ENCODE measurements around the gene TCF4.

The TCF4 gene

GRCh38 chr18:55530166-55530565 is 57.8 kb downstream of the TCF4 start:
- H3K4me1 ChIP-seq (ENCODE audit: control insufficient read depth, insufficient read depth, low read length) = no peaks in the 10 kb centered on the region
- no peak overlapping the region for H3K4me3 ChIP-seq (ENCODE audit: low read length)
- no peak overlapping the region for H3K9ac ChIP-seq (ENCODE audit: low read length)
- no peaks in the 10 kb centered on the region for H3K27me3 ChIP-seq (ENCODE audit: control insufficient read depth, insufficient read depth, low read length)
- H3K36me3 ChIP-seq (ENCODE audit: control insufficient read depth, insufficient read depth, low read length) = no peaks in the 10 kb centered on the region
- H3K9me3 ChIP-seq (ENCODE audit: control insufficient read depth, low read length) = no peaks in the 10 kb centered on the region

GRCh38 chr18:55529581-55529980 is 58.4 kb downstream of the TCF4 start:
- Histone ChIP-seq H3K36me3 (ENCODE audit: control insufficient read depth, insufficient read depth, low read length) (no peaks in the 10 kb centered on the region), H3K27me3 (ENCODE audit: control insufficient read depth, insufficient read depth, low read length) (no peaks in the 10 kb centered on the region), H3K9ac (ENCODE audit: low read length) (no peak overlapping the region), H3K4me1 (ENCODE audit: control insufficient read depth, insufficient read depth, low read length) (no peaks in the 10 kb centered on the region), H3K4me3 (ENCODE audit: low read length) (no peak overlapping the region), H3K9me3 (ENCODE audit: control insufficient read depth, low read length) (no peaks in the 10 kb centered on the region)

GRCh38 chr18:55525845-55526244 is 62.1 kb downstream of the TCF4 start:
- H3K36me3 ChIP-seq (ENCODE audit: control insufficient read depth, insufficient read depth, low read length) = no peaks in the 10 kb centered on the region
- no peaks in the 10 kb centered on the region for H3K9me3 ChIP-seq (ENCODE audit: control insufficient read depth, low read length)
- no peaks in the 10 kb centered on the region for H3K4me1 ChIP-seq (ENCODE audit: control insufficient read depth, insufficient read depth, low read length)
- no peak overlapping the region for H3K9ac ChIP-seq (ENCODE audit: low read length)
- H3K4me3 ChIP-seq (ENCODE audit: low read length) = no peak overlapping the region
- H3K27me3 ChIP-seq (ENCODE audit: control insufficient read depth, insufficient read depth, low read length) = no peaks in the 10 kb centered on the region

GRCh38 chr18:55524353-55525073 is 63.5 kb downstream of the TCF4 start:
- Histone ChIP-seq H3K9ac (ENCODE audit: low read length) (no peak overlapping the region), H3K27me3 (ENCODE audit: control insufficient read depth, insufficient read depth, low read length) (no peaks in the 10 kb centered on the region), H3K36me3 (ENCODE audit: control insufficient read depth, insufficient read depth, low read length) (no peaks in the 10 kb centered on the region), H3K9me3 (ENCODE audit: control insufficient read depth, low read length) (no peaks in the 10 kb centered on the region), H3K4me3 (ENCODE audit: low read length) (no peak overlapping the region), H3K4me1 (ENCODE audit: control insufficient read depth, insufficient read depth, low read length) (no peaks in the 10 kb centered on the region)

GRCh38 chr18:55523001-55523400 is 65.0 kb downstream of the TCF4 start:
- no peak overlapping the region for H3K9ac ChIP-seq (ENCODE audit: low read length)
- H3K36me3 ChIP-seq (ENCODE audit: control insufficient read depth, insufficient read depth, low read length) = no peaks in the 10 kb centered on the region
- no peaks in the 10 kb centered on the region for H3K27me3 ChIP-seq (ENCODE audit: control insufficient read depth, insufficient read depth, low read length)
- H3K4me3 ChIP-seq (ENCODE audit: low read length) = no peak overlapping the region
- H3K9me3 ChIP-seq (ENCODE audit: control insufficient read depth, low read length) = no peaks in the 10 kb centered on the region
- H3K4me1 ChIP-seq (ENCODE audit: control insufficient read depth, insufficient read depth, low read length) = no peaks in the 10 kb centered on the region

- no peaks in the 10 kb centered on the region for H3K9me3 ChIP-seq (ENCODE audit: control insufficient read depth, low read length)
- H3K4me1 ChIP-seq (ENCODE audit: control insufficient read depth, insufficient read depth, low read length) = no peaks in the 10 kb centered on the region
- H3K9ac ChIP-seq (ENCODE audit: low read length) = no peak overlapping the region
These were observed 66.0 kb downstream of the TCF4 start for GRCh38 chr18:55522011-55522410.

GRCh38 chr18:55517055-55517454 is 70.9 kb downstream of the TCF4 start:
- no peaks in the 10 kb centered on the region for H3K9me3 ChIP-seq (ENCODE audit: control insufficient read depth, low read length)
- no peaks in the 10 kb centered on the region for H3K4me1 ChIP-seq (ENCODE audit: control insufficient read depth, insufficient read depth, low read length)
- H3K27me3 ChIP-seq (ENCODE audit: control insufficient read depth, insufficient read depth, low read length) = no peaks in the 10 kb centered on the region
- H3K4me3 ChIP-seq (ENCODE audit: low read length) = no peak overlapping the region
- H3K9ac ChIP-seq (ENCODE audit: low read length) = no peak overlapping the region
- no peaks in the 10 kb centered on the region for H3K36me3 ChIP-seq (ENCODE audit: control insufficient read depth, insufficient read depth, low read length)

More at GRCh38 chr18:55522011-55522410, 66.0 kb downstream of the TCF4 start:
- Histone ChIP-seq H3K27me3 (ENCODE audit: control insufficient read depth, insufficient read depth, low read length) (no peaks in the 10 kb centered on the region), H3K36me3 (ENCODE audit: control insufficient read depth, insufficient read depth, low read length) (no peaks in the 10 kb centered on the region), H3K4me3 (ENCODE audit: low read length) (no peak overlapping the region)

GRCh38 chr18:55515941-55516710 is 71.9 kb downstream of the TCF4 start:
- no peak overlapping the region for H3K9ac ChIP-seq (ENCODE audit: low read length)

GRCh38 chr18:55515214-55515613 is 72.8 kb downstream of the TCF4 start:
- H3K27me3 ChIP-seq (ENCODE audit: control insufficient read depth, insufficient read depth, low read length) = no peaks in the 10 kb centered on the region
- no peaks in the 10 kb centered on the region for H3K36me3 ChIP-seq (ENCODE audit: control insufficient read depth, insufficient read depth, low read length)
- H3K4me3 ChIP-seq (ENCODE audit: low read length) = no peak overlapping the region
- no peak overlapping the region for H3K9ac ChIP-seq (ENCODE audit: low read length)
- H3K9me3 ChIP-seq (ENCODE audit: control insufficient read depth, low read length) = no peaks in the 10 kb centered on the region
- no peaks in the 10 kb centered on the region for H3K4me1 ChIP-seq (ENCODE audit: control insufficient read depth, insufficient read depth, low read length)

More at GRCh38 chr18:55515941-55516710, 71.9 kb downstream of the TCF4 start:
- no peaks in the 10 kb centered on the region for H3K4me1 ChIP-seq (ENCODE audit: control insufficient read depth, insufficient read depth, low read length)
- no peaks in the 10 kb centered on the region for H3K27me3 ChIP-seq (ENCODE audit: control insufficient read depth, insufficient read depth, low read length)
- H3K9me3 ChIP-seq (ENCODE audit: control insufficient read depth, low read length) = no peaks in the 10 kb centered on the region
- H3K36me3 ChIP-seq (ENCODE audit: control insufficient read depth, insufficient read depth, low read length) = no peaks in the 10 kb centered on the region
- no peak overlapping the region for H3K4me3 ChIP-seq (ENCODE audit: low read length)

- Histone ChIP-seq H3K4me1 (ENCODE audit: control insufficient read depth, insufficient read depth, low read length) (no peaks in the 10 kb centered on the region), H3K9ac (ENCODE audit: low read length) (no peak overlapping the region), H3K27me3 (ENCODE audit: control insufficient read depth, insufficient read depth, low read length) (no peaks in the 10 kb centered on the region), H3K4me3 (ENCODE audit: low read length) (no peak overlapping the region), H3K36me3 (ENCODE audit: control insufficient read depth, insufficient read depth, low read length) (no peaks in the 10 kb centered on the region), H3K9me3 (ENCODE audit: control insufficient read depth, low read length) (no peaks in the 10 kb centered on the region)
These were observed 74.8 kb downstream of the TCF4 start for GRCh38 chr18:55513161-55513560.

GRCh38 chr18:55511277-55511676 is 76.7 kb downstream of the TCF4 start:
- no peak overlapping the region for H3K9ac ChIP-seq (ENCODE audit: low read length)

GRCh38 chr18:55510809-55511208 is 77.2 kb downstream of the TCF4 start:
- no peaks in the 10 kb centered on the region for H3K27me3 ChIP-seq (ENCODE audit: control insufficient read depth, insufficient read depth, low read length)
- H3K4me3 ChIP-seq (ENCODE audit: low read length) = no peak overlapping the region
- H3K36me3 ChIP-seq (ENCODE audit: control insufficient read depth, insufficient read depth, low read length) = no peaks in the 10 kb centered on the region
- H3K9me3 ChIP-seq (ENCODE audit: control insufficient read depth, low read length) = no peaks in the 10 kb centered on the region
- H3K9ac ChIP-seq (ENCODE audit: low read length) = no peak overlapping the region
- H3K4me1 ChIP-seq (ENCODE audit: control insufficient read depth, insufficient read depth, low read length) = no peaks in the 10 kb centered on the region

More at GRCh38 chr18:55511277-55511676, 76.7 kb downstream of the TCF4 start:
- no peaks in the 10 kb centered on the region for H3K27me3 ChIP-seq (ENCODE audit: control insufficient read depth, insufficient read depth, low read length)
- no peak overlapping the region for H3K4me3 ChIP-seq (ENCODE audit: low read length)
- no peaks in the 10 kb centered on the region for H3K4me1 ChIP-seq (ENCODE audit: control insufficient read depth, insufficient read depth, low read length)
- H3K36me3 ChIP-seq (ENCODE audit: control insufficient read depth, insufficient read depth, low read length) = no peaks in the 10 kb centered on the region
- H3K9me3 ChIP-seq (ENCODE audit: control insufficient read depth, low read length) = no peaks in the 10 kb centered on the region

Measured in mucosa of stomach (tissue), 1 donor.